Stimulated activated effector memory CD8-positive, alpha-beta T cell treated with anti-CD3 and anti-CD28 coated beads, Interleukin-12 subunit alpha, Interleukin-12 subunit beta, amount 100 ng/mL, for 72 hours (primary cell): Measurements from ENCODE around the gene PCBP1.
A peak's percentile ranks its signal among the peaks of the same experiment; 100 is the strongest.
"Not testable (repeated sequence)": the region's sequence is repeated elsewhere in the genome, so short reads cannot be mapped to it uniquely, and the experiment has no call there.

ENCODE experiments used
- ATAC-seq: fragments of 150-1000 bp; cut with Tn5 transposase; 2 replicates; pipeline ENCODE4 v1.10.0; 2021
- DNase-seq, 2 donors: peaks; one replicate each; pipeline ENCODE4 v3.0.0; 2021 to 2022; ENCODE audit warnings: low spot score in 2 of 2
- H3K27ac Mint-ChIP-seq: one replicate; pipeline ENCODE4 v1.8.0; 2022; ENCODE audit warnings: mild to moderate bottlenecking, mixed read lengths
- H3K36me3 Mint-ChIP-seq: one replicate; pipeline ENCODE4 v1.8.0; 2022; ENCODE audit warnings: mild to moderate bottlenecking, mixed read lengths
- H3K4me1 Mint-ChIP-seq: one replicate; pipeline ENCODE4 v1.8.0; 2022; ENCODE audit warnings: mixed read lengths
- H3K4me3 Mint-ChIP-seq: one replicate; pipeline ENCODE4 v1.8.0; 2022; ENCODE audit warnings: mild to moderate bottlenecking, mixed read lengths
- H3K9me3 Mint-ChIP-seq: one replicate; pipeline ENCODE4 v1.8.0; 2022; ENCODE audit warnings: mixed read lengths

PCBP1 gene

DNA sequence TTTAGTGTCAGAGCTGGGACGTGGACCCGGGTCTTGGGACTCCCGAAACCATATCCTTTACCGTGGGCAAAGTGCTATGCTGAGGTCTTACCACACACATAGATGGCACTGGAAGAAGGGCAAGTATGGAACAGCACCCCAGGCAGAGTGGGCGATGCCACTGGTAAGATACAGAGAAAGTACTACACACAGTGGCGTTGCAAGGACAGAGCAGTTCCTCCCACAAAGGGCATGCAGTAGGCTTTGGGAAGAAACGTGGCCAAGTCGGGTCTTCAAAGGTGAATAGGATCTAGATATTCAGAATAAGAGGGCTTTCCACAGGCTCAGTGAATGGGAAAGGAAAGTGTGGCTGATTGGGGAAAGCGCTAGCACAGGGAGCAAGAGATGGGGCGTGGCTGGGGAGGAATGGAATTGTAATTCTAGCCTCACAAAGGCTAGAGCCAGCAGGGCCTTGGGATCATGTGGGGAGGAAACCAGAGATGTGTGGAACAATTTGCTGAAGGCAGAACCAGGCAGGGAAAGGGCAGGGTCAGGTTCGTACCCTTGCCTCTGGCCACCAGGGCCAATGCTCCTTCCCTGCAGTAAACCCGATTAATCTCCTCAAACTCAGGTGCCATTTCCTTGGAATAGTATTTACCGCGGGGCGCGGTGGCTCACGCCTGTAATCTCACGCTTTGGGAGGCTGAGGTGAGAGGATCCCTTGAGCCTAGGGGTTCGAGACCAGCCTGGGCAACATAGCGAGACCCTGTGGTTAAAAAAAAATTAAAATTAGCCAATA lies 36.0 kb downstream of the PCBP1 start:
- Mint-ChIP-seq H3K4me3 (peak overlapping the region; percentile 88), H3K27ac (peak overlapping the region; percentile 100), H3K4me1 (peaks cover 83% of the 10 kb centered on the region), H3K9me3 (no peaks in the 10 kb centered on the region), H3K36me3 (peaks cover 25% of the 10 kb centered on the region)
- ATAC-seq = no peak
- no peak for DNase-seq

DNA sequence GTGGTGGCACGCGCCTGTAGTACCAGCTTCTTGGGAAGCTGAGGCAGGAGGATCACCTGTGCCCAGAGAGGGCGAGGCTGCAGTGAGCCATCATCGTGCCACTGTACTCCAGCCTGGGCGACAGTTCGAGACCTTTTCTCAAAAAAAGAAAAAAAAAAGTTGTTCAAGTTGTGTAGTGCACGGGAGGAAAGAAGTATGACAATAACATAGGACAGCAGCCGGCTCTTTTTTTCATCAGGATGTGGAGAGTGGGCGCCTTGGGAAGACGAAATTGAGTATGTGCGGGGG lies 36.5 kb downstream of the PCBP1 start:
- Mint-ChIP-seq H3K9me3 (no peaks in the 10 kb centered on the region), H3K4me1 (peaks cover 82% of the 10 kb centered on the region), H3K36me3 (peaks cover 25% of the 10 kb centered on the region), H3K4me3 (peak overlapping the region; percentile 88), H3K27ac (peak overlapping the region; percentile 100)
- ATAC-seq (no peak), DNase-seq (no peak)

DNA sequence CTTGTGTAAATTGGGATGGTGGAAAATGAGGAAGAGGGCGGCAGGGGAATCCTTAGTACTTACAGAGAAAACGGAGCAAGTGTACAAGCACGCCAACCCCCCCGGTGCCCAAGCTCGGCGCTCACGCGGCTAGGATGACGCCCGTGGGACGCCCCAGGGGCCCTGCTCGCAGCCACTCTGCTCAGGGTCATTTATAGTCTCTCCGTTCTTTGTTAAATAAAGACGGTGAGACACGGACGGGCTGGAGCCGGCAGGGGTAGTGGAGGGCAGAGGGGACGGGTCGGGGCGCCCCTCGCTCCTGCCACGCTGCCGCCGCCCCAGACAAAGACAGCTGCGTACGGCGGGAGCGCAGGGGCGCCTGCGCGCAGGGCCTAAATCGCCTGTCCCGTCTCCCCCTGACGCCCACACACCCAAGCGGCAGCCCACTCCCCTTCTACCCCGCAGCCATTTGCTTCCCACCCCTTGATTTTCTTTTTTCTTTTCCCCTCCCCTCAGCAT lies 37.8 kb downstream of the PCBP1 start:
- H3K4me3 Mint-ChIP-seq = peak overlapping the region; percentile 88
- H3K36me3 Mint-ChIP-seq = peaks cover 33% of the 10 kb centered on the region
- H3K27ac Mint-ChIP-seq = peak overlapping the region; percentile 100
- ATAC-seq = peak; percentile 73
- DNase-seq = peak in 1 of 2 donors; percentile 84
- H3K4me1 Mint-ChIP-seq = peaks cover 78% of the 10 kb centered on the region
- H3K9me3 Mint-ChIP-seq = no peaks in the 10 kb centered on the region

DNA sequence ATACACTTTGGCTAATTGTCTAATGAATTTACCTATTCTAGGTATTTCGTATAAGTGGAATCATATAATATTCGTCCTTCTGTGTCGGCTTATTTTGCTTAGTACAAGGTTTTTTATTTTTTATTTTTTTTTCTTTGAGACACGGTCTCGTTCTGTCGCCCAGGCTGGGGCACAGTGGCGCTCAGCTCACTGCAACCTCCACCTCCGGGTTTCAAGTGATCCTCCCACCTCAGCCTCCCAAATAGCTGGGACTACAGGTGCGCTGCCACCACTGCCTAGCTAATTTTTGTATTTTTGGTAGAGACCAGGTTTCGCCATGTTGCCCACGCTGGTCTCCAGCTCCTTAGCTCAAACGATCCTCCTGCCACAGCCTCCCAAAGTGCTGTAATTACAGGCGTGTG lies 38.2 kb downstream of the PCBP1 start:
- peaks cover 36% of the 10 kb centered on the region for H3K36me3 Mint-ChIP-seq

DNA sequence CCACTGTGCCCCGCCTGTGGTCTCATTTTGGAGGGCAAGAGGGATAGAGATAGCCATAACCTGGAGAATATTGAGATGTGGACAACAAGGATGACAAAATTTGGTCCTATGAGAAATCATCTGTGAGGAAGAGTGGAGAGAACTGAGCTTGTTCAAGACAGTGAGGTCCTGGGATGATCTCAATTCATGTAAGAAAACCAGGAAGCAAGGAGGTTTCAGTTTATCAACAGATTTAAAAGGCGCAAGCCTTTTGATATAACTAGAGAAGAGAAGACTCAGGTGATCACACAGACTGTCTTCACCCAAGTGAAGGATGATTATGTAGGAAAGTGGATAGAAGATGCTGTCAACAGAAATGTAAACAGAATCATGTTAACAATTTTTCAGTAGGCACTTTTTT lies 39.1 kb downstream of the PCBP1 start:
- Mint-ChIP-seq H3K36me3 (peaks cover 37% of the 10 kb centered on the region), H3K4me1 (peaks cover 77% of the 10 kb centered on the region)

More for the DNA sequence above, 38.2 kb downstream of the PCBP1 start:
- ATAC-seq (no peak), DNase-seq (no peak)
- Mint-ChIP-seq H3K27ac (peak overlapping the region; percentile 100), H3K4me3 (peak overlapping the region; percentile 88), H3K4me1 (peaks cover 81% of the 10 kb centered on the region), H3K9me3 (no peaks in the 10 kb centered on the region)

DNA sequence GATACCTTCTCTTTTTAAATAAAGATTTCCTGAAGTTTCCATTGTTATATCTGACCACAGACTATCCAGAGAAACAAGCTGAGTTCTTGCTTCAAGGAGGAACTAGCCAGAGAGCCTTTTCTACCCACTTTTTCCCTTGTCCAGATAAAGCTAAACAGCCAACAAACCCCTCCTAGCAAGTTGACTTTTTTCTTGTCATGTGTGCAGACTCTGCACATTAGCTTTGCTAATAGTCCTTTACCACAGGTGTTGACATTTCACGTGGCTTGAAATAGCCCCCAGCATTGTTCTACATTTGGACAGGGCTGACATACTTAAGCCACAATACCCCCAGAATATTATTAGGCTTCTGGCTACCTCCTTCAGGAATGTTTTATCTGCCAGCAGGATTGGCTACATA lies 40.7 kb downstream of the PCBP1 start:
- H3K4me3 Mint-ChIP-seq = no peak overlapping the region
- peak overlapping the region; percentile 29 for H3K27ac Mint-ChIP-seq
- ATAC-seq (no peak), DNase-seq (no peak)
- peaks cover 45% of the 10 kb centered on the region for H3K36me3 Mint-ChIP-seq
- H3K4me1 Mint-ChIP-seq = peaks cover 77% of the 10 kb centered on the region
- H3K9me3 Mint-ChIP-seq = no peaks in the 10 kb centered on the region

More for the DNA sequence above, 39.1 kb downstream of the PCBP1 start:
- ATAC-seq (no peak), DNase-seq (no peak)
- no peaks in the 10 kb centered on the region for H3K9me3 Mint-ChIP-seq
- H3K27ac Mint-ChIP-seq = peak overlapping the region; percentile 100
- H3K4me3 Mint-ChIP-seq = peak overlapping the region; percentile 88

DNA sequence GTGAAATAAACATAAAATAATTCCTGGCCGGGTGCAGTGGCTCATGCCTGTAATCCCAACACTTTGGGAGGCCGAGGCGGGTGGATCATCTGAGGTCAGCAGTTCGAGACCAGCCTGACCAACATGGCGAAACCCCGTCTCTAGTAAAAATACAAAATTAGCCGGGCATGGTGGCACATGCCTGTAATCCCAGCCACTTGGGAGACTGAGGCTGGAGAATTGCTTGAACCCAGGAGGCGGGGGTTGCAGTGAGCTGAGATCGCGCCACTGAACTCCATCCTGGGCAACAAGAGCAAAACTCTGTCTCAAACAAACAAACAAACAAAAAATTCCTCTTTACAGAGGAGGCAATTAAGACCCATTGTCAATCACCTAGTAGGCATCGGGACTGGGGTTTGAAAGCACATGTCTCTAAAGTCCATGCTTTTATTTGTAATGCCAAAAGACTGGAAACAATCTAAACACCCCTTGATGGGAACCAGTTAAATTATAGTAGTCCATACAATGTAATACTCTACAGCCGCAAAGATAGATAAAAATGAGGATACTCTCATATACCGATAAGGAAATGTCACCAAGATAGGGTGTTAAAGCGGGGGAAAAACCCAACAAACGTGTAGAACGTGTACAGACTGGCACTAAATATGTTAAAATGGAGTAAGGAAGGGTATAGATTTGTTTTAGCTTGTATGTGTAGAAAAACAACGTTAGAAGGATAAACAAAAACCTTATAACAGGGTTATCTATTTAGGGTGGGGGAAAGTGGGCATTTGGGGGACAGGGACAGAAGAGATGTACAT lies 44.3 kb downstream of the PCBP1 start:
- ATAC-seq = not testable (repeated sequence)

DNA sequence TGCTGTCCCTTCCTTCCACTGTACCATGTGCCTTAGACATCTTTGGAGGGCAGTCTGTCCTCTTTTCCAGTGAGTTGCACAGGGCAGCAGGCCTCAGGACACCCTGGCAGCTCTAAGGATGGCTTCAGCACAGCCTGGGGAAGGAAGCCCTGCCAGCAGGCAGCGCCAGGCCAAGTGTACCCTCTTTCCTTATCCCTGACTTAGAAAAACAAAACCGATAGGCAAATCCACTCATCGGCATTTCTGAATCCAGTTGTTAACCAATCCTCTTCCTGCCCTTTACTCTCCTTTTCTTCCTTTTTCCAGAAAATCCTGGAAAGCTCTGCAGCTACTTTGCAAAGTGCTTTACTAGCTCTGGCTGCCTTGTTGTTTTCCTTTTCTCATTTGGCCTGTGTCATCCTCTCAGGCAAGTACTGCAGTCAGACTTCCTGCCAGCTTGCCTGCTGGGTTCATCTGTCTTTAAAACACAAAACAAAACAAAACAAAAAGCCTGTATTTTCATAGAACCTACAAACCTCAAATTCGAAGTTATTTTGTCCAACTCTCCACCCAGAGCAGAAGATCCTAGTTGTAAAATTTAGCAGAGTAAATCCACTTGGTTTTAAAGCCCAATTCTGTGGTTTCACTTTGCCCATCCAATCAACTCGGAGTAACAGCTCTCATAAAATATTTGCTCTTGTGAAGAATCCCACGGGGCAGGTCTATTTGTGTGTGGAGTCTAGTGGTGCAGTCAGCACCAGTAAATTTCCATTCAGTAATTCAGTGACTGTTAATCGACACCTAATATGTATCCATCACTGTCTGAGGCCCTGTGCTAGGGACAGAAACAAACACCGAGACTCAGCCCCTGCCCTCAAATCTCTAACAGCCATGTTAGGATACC lies 45.2 kb downstream of the PCBP1 start:
- H3K27ac Mint-ChIP-seq = peak overlapping the region; percentile 98
- H3K36me3 Mint-ChIP-seq = peaks cover 37% of the 10 kb centered on the region
- H3K4me3 Mint-ChIP-seq = peak overlapping the region; percentile 79
- H3K9me3 Mint-ChIP-seq = no peaks in the 10 kb centered on the region
- DNase-seq (no peak), ATAC-seq (peak; percentile 70)
- peaks cover 76% of the 10 kb centered on the region for H3K4me1 Mint-ChIP-seq

More for the DNA sequence above, 44.3 kb downstream of the PCBP1 start:
- Mint-ChIP-seq H3K4me1 (peaks cover 75% of the 10 kb centered on the region), H3K36me3 (peaks cover 37% of the 10 kb centered on the region), H3K4me3 (peak overlapping the region; percentile 79), H3K27ac (peak overlapping the region; percentile 98)
- not testable (repeated sequence) for H3K9me3 Mint-ChIP-seq, DNase-seq

DNA sequence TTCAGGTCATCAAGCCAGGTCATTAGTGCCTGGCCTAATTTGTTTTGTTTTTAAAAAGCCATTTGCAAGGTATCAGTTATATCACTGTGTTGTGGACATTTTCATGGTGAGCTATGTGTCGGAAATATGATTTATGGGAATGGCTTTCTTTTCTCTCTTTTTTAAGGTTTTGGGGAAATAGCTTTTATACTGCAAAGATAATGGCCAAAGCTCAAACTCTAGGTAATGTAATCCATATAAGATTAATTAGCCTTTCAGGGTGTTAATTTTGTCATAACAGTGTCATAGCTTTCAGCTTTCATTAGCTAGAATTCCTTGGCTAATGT lies 45.8 kb downstream of the PCBP1 start:
- DNase-seq = no peak
- Mint-ChIP-seq H3K27ac (peak overlapping the region; percentile 98), H3K4me1 (peaks cover 76% of the 10 kb centered on the region), H3K4me3 (peak overlapping the region; percentile 79), H3K36me3 (peaks cover 37% of the 10 kb centered on the region), H3K9me3 (no peaks in the 10 kb centered on the region)
- ATAC-seq = no peak

DNA sequence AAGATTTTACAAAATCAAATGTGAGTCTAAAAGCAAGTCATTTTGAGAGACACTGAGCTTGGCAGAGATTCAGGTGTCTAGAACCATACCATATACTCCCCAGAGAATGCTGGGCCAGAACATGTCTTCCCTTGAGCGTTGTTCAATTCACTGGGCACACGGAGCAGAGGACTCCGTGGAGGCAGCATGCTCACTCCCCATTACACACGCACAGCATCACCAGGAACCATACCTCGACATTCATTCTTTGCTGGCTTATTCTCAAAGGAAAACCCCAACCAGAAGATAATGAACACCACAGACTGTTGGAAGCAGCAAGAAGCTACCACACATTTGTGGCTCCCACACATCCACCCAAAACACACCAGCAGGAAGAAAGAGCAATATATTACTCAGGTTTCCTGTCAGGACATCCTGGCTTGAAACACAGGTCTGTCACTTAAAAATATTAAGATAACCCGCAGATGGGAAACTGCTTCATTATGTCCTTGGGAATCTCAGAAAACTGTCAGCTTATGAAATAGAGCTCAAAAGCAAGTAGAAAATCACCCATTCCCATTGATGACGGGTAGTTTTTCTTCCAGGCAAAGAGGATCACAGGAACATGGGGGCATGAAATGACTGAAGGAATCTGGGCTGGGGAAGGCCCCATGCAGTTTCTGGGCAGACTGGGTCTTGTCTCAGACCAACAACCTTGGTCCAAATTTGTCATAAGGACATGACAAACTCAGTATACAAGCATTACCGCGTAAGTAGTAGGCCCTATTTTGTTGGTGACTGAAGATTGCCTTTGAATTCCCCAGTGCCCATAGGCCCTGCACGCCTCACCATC lies 46.4 kb downstream of the PCBP1 start:
- H3K4me1 Mint-ChIP-seq = peaks cover 76% of the 10 kb centered on the region
- H3K4me3 Mint-ChIP-seq = peak overlapping the region; percentile 79
- H3K36me3 Mint-ChIP-seq = peaks cover 37% of the 10 kb centered on the region
- peak; percentile 57 for ATAC-seq
- no peaks in the 10 kb centered on the region for H3K9me3 Mint-ChIP-seq
- DNase-seq = peak in 1 of 2 donors; percentile 70
- peak overlapping the region; percentile 98 for H3K27ac Mint-ChIP-seq

DNA sequence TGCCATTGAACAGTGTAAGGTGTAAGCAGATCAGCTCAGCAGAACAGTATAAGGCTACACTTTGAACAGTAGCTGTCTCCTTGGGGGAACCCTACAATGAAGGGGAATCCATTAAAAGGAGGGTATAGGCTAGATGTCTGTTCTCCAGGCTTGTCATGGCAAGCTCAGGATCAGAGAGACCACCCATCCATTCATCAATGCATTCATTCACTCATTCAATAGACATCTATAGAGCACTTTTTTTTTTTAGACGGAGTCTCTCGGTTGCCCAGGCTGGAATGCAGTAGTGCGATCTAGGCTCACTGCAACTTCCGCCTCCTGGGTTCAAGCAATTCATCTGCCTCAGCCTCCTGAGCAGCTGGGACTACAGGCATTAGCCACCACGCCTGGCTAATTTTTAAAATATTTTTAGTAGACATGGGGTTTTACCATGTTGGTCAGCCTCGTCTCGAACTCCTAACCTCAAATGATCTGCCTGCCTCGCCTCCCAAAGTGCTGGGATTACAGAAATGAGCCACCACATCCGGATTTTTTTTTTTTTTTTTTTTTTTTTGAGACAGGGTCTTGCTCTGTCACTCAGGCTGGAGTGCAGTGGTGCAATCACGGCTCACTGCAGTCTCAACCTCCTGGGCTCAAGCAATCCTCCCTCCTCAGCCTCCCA lies 47.2 kb downstream of the PCBP1 start:
- peaks cover 36% of the 10 kb centered on the region for H3K36me3 Mint-ChIP-seq
- peak overlapping the region; percentile 79 for H3K4me3 Mint-ChIP-seq
- DNase-seq, ATAC-seq, H3K9me3 Mint-ChIP-seq: not testable (repeated sequence)
- peak overlapping the region; percentile 98 for H3K27ac Mint-ChIP-seq
- H3K4me1 Mint-ChIP-seq = peaks cover 74% of the 10 kb centered on the region
